GM13977 (cell line): ENCODE results near the gene CAMK1D.
"Not testable (repeated sequence)": the region's sequence is repeated elsewhere in the genome, so short reads cannot be mapped to it uniquely, and the experiment has no call there.

Source experiments
- DNase-seq: peaks from one replicate; pipeline ENCODE4 v3.0.0; 2012; ENCODE audit warnings: low spot score
- CTCF ChIP-seq: IDR thresholded peaks from 2 replicates; pipeline ENCODE4 v1.5.1; 2012; ENCODE audit warnings: mild to moderate bottlenecking, control low read depth; ENCODE audit not compliant: insufficient read depth; ENCODE audit errors: extremely low read depth, missing control alignments
- in situ Hi-C: fragments of 300-500 bp; cut with MboI; formaldehyde crosslinking; loops from one replicate; pipeline ENCODE4 v1.12.0; 2022; ENCODE audit warnings: low sequenced_read_pairs, low pct_unique_long_range_greater_than_20kb, mixed read lengths, inconsistent platforms; ENCODE audit not compliant: unreplicated experiment

CAMK1D gene

GRCh38 chr10:12348870-12349628, at the start of gene CAMK1D:
Gene CAMK1D (plus strand): TSS chr10:12349547.
- TF ChIP-seq CTCF, result peak; percentile 32
- in situ Hi-C loops, result no loop called here
- peak; percentile 92 for DNase-seq

GRCh38 chr10:12301036-12301435, 48.3 kb upstream of the CAMK1D start:
- in situ Hi-C loops, DNase-seq: not testable (repeated sequence)

- no peak for TF ChIP-seq CTCF
- DNase-seq, result no peak
- in situ Hi-C loops, result no loop called here
Observed at GRCh38 chr10:12308057-12308456, 41.3 kb upstream of the CAMK1D start.

- no peak for TF ChIP-seq CTCF
- no peak for DNase-seq
- in situ Hi-C loops, result no loop called here
Observed at GRCh38 chr10:12308736-12309375, 40.5 kb upstream of the CAMK1D start.

GRCh38 chr10:12309783-12310182, 39.6 kb upstream of the CAMK1D start:
- DNase-seq, in situ Hi-C loops: not testable (repeated sequence)

GRCh38 chr10:12314836-12315235, 34.5 kb upstream of the CAMK1D start:
- in situ Hi-C loops, result no loop called here

GRCh38 chr10:12319076-12319475, 30.3 kb upstream of the CAMK1D start:
- no peak for TF ChIP-seq CTCF
- in situ Hi-C loops, result no loop called here
- no peak for DNase-seq

More at GRCh38 chr10:12314836-12315235, 34.5 kb upstream of the CAMK1D start:
- no peak for TF ChIP-seq CTCF
- no peak for DNase-seq
